ENCODE measurements around the gene LINC01488. TPM values are rescaled to one million over a fixed set of nuclear protein-coding genes. Genes with fewer than 3 reads are reported as not detected.

Gene LINC01488
- total RNA-seq, 1 experiment from 2014 or later = not detected

- H2AFZ ChIP-seq = no peak overlapping the region
- TSS peak; percentile 80 for BruUV-seq (replicated peaks)
- POLR2A ChIA-PET (ENCODE audit: unreplicated experiment) = no interaction called here
- no peak for TF ChIP-seq EZH2 (IDR thresholded peaks at IDR 0.05; ENCODE audit: low read depth)
- no peak for TF ChIP-seq CTCF (conservative IDR thresholded peaks at IDR 0.05)
- no peaks in the 10 kb centered on the region for H4K20me1 ChIP-seq (ENCODE audit: insufficient read depth)
- peaks cover 21% of the 10 kb centered on the region for H3K9me3 ChIP-seq (ENCODE audit: insufficient read depth, low read depth)
- H3K4me1 ChIP-seq (replicated peaks; ENCODE audit: insufficient read depth) = peaks cover 14% of the 10 kb centered on the region
- no peaks in the 10 kb centered on the region for H3K9me2 ChIP-seq (ENCODE audit: insufficient read depth)
- intact Hi-C loops (cut with micrococcal nuclease; ENCODE audit: unreplicated experiment) = no loop called here
- H3K27me3 ChIP-seq (ENCODE audit: insufficient read depth, low read depth) = no peaks in the 10 kb centered on the region
- H3K79me2 ChIP-seq (ENCODE audit: low read depth) = no peaks in the 10 kb centered on the region
- H3K4me2 ChIP-seq = peak overlapping the region; percentile 49
- H3K27ac ChIP-seq = peak overlapping the region; percentile 72
- no peaks in the 10 kb centered on the region for H3K36me3 ChIP-seq (ENCODE audit: low read depth)
- no peak overlapping the region for H3K4me3 ChIP-seq
- peaks cover 24% of the 10 kb centered on the region for H3F3A ChIP-seq (ENCODE audit: insufficient read depth, low read depth)
- DNase-seq = no peak
- CTCF ChIA-PET = interaction anchor here (0.5 kb wide), 1 partner anchor 588 kb away, joined by 4 read pairs; no protein-coding TSS in a partner anchor
These were observed 21.5 kb upstream of the LINC01488 start for GRCh38 chr11:69459848-69460539.

GRCh38 chr11:69460540-69461257 lies 20.8 kb upstream of the LINC01488 start:
- Histone ChIP-seq H3K79me2 (ENCODE audit: low read depth) (no peaks in the 10 kb centered on the region), H3K27me3 (ENCODE audit: insufficient read depth, low read depth) (no peaks in the 10 kb centered on the region), H4K20me1 (ENCODE audit: insufficient read depth) (no peaks in the 10 kb centered on the region), H3K9me3 (ENCODE audit: insufficient read depth, low read depth) (peaks cover 21% of the 10 kb centered on the region), H3K36me3 (ENCODE audit: low read depth) (no peaks in the 10 kb centered on the region), H3K9me2 (ENCODE audit: insufficient read depth) (no peaks in the 10 kb centered on the region), H3F3A (ENCODE audit: insufficient read depth, low read depth) (peaks cover 24% of the 10 kb centered on the region), H3K27ac (peak overlapping the region; percentile 72), H3K4me3 (no peak overlapping the region), H2AFZ (no peak overlapping the region), H3K4me2 (peak overlapping the region; percentile 49), H3K4me1 (replicated peaks; ENCODE audit: insufficient read depth) (peaks cover 14% of the 10 kb centered on the region)
- BruUV-seq (replicated peaks) = no TSS peak
- ChIA-PET POLR2A (ENCODE audit: unreplicated experiment) (no interaction called here), CTCF (no interaction called here)
- TF ChIP-seq EZH2 (IDR thresholded peaks at IDR 0.05; ENCODE audit: low read depth) (no peak), CTCF (conservative IDR thresholded peaks at IDR 0.05) (no peak)
- peak; percentile 51 to 85 for DNase-seq
- intact Hi-C loops (cut with micrococcal nuclease; ENCODE audit: unreplicated experiment) = no loop called here

GRCh38 chr11:69461272-69461962 lies 20.0 kb upstream of the LINC01488 start:
- H3K4me3 ChIP-seq = no peak overlapping the region
- H3F3A ChIP-seq (ENCODE audit: insufficient read depth, low read depth) = peaks cover 24% of the 10 kb centered on the region
- ChIA-PET CTCF (no interaction called here), POLR2A (ENCODE audit: unreplicated experiment) (no interaction called here)
- H3K36me3 ChIP-seq (ENCODE audit: low read depth) = no peaks in the 10 kb centered on the region
- no peak overlapping the region for H2AFZ ChIP-seq
- intact Hi-C loops (cut with micrococcal nuclease; ENCODE audit: unreplicated experiment) = no loop called here
- H3K27me3 ChIP-seq (ENCODE audit: insufficient read depth, low read depth) = no peaks in the 10 kb centered on the region
- H3K79me2 ChIP-seq (ENCODE audit: low read depth) = no peaks in the 10 kb centered on the region
- TF ChIP-seq CTCF (conservative IDR thresholded peaks at IDR 0.05) = no peak
- H3K27ac ChIP-seq = no peak overlapping the region
- DNase-seq = no peak
- no TSS peak for BruUV-seq (replicated peaks)
- H3K9me3 ChIP-seq (ENCODE audit: insufficient read depth, low read depth) = peaks cover 21% of the 10 kb centered on the region
- no peak overlapping the region for H3K4me2 ChIP-seq
- peaks cover 14% of the 10 kb centered on the region for H3K4me1 ChIP-seq (replicated peaks; ENCODE audit: insufficient read depth)
- no peaks in the 10 kb centered on the region for H4K20me1 ChIP-seq (ENCODE audit: insufficient read depth)
- H3K9me2 ChIP-seq (ENCODE audit: insufficient read depth) = no peaks in the 10 kb centered on the region

Data from PC-9 (cell line).